Vagina (tissue), 2 donors: ENCODE data around the gene STEAP4.

Experiments used
- POLR2A ChIP-seq, 2 donors: fragments of 450-650 bp; IDR thresholded peaks; one replicate each; pipeline ENCODE4 v1.6.1; 2017; ENCODE audit warnings: antibody characterized with exemption in 2 of 2, mild to moderate bottlenecking in 2 of 2, moderate library complexity in 2 of 2
- TF ChIP-seq, protein P1 (sequence below), 3 experiments: fragments of 450-650 bp in 2 of 3; fragments of 200-600 bp in 1 of 3; sonication (generic) in 1 of 3; IDR thresholded peaks; one replicate each; pipeline ENCODE4 v1.5.1; 2017 to 2019; ENCODE audit warnings: antibody characterized with exemption in 3 of 3, mild to moderate bottlenecking in 2 of 3, moderate library complexity in 2 of 3

DNA sequence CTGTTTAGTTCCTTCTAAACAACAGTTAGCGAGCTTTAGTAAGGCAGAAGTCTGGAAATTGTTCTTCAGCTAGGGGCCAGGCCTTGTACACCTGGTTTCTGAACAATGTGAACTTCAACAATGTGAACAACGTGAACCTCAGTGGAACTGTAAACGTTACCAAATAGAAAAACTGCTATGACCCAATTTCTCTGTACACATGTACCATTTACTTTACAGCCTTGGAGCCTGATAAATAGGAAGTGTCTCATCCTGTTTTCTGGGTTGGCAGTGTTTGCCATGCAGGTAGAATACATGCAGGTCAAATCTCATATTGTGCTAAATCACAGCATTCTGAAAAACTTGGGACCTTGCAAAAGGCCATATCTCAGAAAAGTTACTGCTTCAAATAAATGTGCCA is 1.6 kb downstream of the STEAP4 start:
- TF ChIP-seq, protein P1, sequence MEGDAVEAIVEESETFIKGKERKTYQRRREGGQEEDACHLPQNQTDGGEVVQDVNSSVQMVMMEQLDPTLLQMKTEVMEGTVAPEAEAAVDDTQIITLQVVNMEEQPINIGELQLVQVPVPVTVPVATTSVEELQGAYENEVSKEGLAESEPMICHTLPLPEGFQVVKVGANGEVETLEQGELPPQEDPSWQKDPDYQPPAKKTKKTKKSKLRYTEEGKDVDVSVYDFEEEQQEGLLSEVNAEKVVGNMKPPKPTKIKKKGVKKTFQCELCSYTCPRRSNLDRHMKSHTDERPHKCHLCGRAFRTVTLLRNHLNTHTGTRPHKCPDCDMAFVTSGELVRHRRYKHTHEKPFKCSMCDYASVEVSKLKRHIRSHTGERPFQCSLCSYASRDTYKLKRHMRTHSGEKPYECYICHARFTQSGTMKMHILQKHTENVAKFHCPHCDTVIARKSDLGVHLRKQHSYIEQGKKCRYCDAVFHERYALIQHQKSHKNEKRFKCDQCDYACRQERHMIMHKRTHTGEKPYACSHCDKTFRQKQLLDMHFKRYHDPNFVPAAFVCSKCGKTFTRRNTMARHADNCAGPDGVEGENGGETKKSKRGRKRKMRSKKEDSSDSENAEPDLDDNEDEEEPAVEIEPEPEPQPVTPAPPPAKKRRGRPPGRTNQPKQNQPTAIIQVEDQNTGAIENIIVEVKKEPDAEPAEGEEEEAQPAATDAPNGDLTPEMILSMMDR (IDR thresholded peaks at IDR 0.05), result no peak
- TF ChIP-seq POLR2A (IDR thresholded peaks at IDR 0.05), result no peak
